Measurements from ENCODE around the gene ELOVL6.

The ELOVL6 gene

GRCh38 chr4:110096405-110096804, 102.0 kb downstream of the ELOVL6 start:
- no peak overlapping the region for H3K27ac ChIP-seq
- no peak for TF ChIP-seq CTCF (IDR thresholded peaks at IDR 0.05)
- no peak overlapping the region for H3K4me3 ChIP-seq (ENCODE audit: low read depth in 1 of 2, low read length in 1 of 2)
- H3K36me3 ChIP-seq = no peaks in the 10 kb centered on the region
- H3K4me1 ChIP-seq (ENCODE audit: control insufficient read depth in 1 of 2, insufficient read depth in 1 of 2, low read depth in 1 of 2, low read length in 1 of 2) = no peaks in the 10 kb centered on the region
- no peaks in the 10 kb centered on the region for H3K27me3 ChIP-seq
- H3K9me3 ChIP-seq = no peaks in the 10 kb centered on the region

- H3K36me3 ChIP-seq = no peaks in the 10 kb centered on the region
- no peak overlapping the region for H3K4me3 ChIP-seq (ENCODE audit: low read depth in 1 of 2, low read length in 1 of 2)
- H3K27me3 ChIP-seq = no peaks in the 10 kb centered on the region
- H3K4me1 ChIP-seq (ENCODE audit: control insufficient read depth in 1 of 2, insufficient read depth in 1 of 2, low read depth in 1 of 2, low read length in 1 of 2) = no peaks in the 10 kb centered on the region
- no peak for TF ChIP-seq CTCF (IDR thresholded peaks at IDR 0.05)
- no peak overlapping the region for H3K27ac ChIP-seq
- no peaks in the 10 kb centered on the region for H3K9me3 ChIP-seq
Observed at GRCh38 chr4:110092646-110093045, 105.8 kb downstream of the ELOVL6 start.

GRCh38 chr4:110091434-110092140, 106.8 kb downstream of the ELOVL6 start:
- H3K9me3 ChIP-seq = no peaks in the 10 kb centered on the region
- H3K36me3 ChIP-seq = no peaks in the 10 kb centered on the region
- no peaks in the 10 kb centered on the region for H3K27me3 ChIP-seq
- H3K27ac ChIP-seq = no peak overlapping the region
- no peak for TF ChIP-seq CTCF (IDR thresholded peaks at IDR 0.05)
- H3K4me1 ChIP-seq (ENCODE audit: control insufficient read depth in 1 of 2, insufficient read depth in 1 of 2, low read depth in 1 of 2, low read length in 1 of 2) = no peaks in the 10 kb centered on the region
- H3K4me3 ChIP-seq (ENCODE audit: low read depth in 1 of 2, low read length in 1 of 2) = no peak overlapping the region

- Histone ChIP-seq H3K9me3 (no peaks in the 10 kb centered on the region), H3K27ac (no peak overlapping the region), H3K4me3 (ENCODE audit: low read depth in 1 of 2, low read length in 1 of 2) (no peak overlapping the region), H3K36me3 (no peaks in the 10 kb centered on the region), H3K27me3 (no peaks in the 10 kb centered on the region), H3K4me1 (ENCODE audit: control insufficient read depth in 1 of 2, insufficient read depth in 1 of 2, low read depth in 1 of 2, low read length in 1 of 2) (no peaks in the 10 kb centered on the region)
- no peak for TF ChIP-seq CTCF (IDR thresholded peaks at IDR 0.05)
Observed at GRCh38 chr4:110088670-110089069, 109.7 kb downstream of the ELOVL6 start.

- H3K27me3 ChIP-seq = no peaks in the 10 kb centered on the region
- no peaks in the 10 kb centered on the region for H3K4me1 ChIP-seq (ENCODE audit: control insufficient read depth in 1 of 2, insufficient read depth in 1 of 2, low read depth in 1 of 2, low read length in 1 of 2)
- H3K36me3 ChIP-seq = no peaks in the 10 kb centered on the region
- H3K4me3 ChIP-seq (ENCODE audit: low read depth in 1 of 2, low read length in 1 of 2) = no peak overlapping the region
- H3K9me3 ChIP-seq = no peaks in the 10 kb centered on the region
- H3K27ac ChIP-seq = no peak overlapping the region
- no peak for TF ChIP-seq CTCF (IDR thresholded peaks at IDR 0.05)
Observed at GRCh38 chr4:110087070-110087708, 111.2 kb downstream of the ELOVL6 start.

Data from neutrophil (primary cell).